Measurements from ENCODE around the gene HSP90B1. TPM values are rescaled to one million over a fixed set of nuclear protein-coding genes. Genes with fewer than 3 reads are reported as not detected.

The HSP90B1 gene
- total RNA-seq, 3 donors from 2014 or later (not counting 1 experiment from before 2014, with no cell fraction given): 282 to 390 (median 389) TPM

DNA sequence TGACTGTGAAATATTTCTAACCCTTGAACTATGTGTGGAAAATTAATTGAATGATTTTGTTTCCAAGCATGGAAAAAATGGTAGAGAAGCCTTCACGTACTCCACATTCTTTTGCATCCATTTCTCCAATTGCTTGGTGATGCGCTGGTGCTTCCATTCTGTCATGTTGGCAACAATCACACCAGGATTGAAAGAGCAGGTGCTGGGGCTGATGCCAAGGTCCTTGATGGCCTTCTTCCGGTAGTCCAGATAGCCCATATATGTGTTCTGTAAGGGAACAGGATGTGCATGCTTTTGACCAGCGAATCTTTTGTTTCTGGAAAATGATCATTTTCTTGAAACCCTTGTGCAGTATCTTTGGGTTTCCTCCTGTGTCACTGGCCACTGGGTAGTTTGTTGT is 64.0 kb downstream of the HSP90B1 start:
- TF ChIP-seq, protein P1, sequence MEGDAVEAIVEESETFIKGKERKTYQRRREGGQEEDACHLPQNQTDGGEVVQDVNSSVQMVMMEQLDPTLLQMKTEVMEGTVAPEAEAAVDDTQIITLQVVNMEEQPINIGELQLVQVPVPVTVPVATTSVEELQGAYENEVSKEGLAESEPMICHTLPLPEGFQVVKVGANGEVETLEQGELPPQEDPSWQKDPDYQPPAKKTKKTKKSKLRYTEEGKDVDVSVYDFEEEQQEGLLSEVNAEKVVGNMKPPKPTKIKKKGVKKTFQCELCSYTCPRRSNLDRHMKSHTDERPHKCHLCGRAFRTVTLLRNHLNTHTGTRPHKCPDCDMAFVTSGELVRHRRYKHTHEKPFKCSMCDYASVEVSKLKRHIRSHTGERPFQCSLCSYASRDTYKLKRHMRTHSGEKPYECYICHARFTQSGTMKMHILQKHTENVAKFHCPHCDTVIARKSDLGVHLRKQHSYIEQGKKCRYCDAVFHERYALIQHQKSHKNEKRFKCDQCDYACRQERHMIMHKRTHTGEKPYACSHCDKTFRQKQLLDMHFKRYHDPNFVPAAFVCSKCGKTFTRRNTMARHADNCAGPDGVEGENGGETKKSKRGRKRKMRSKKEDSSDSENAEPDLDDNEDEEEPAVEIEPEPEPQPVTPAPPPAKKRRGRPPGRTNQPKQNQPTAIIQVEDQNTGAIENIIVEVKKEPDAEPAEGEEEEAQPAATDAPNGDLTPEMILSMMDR (IDR thresholded peaks at IDR 0.05): no peak
- H3K27me3 Mint-ChIP-seq (ENCODE audit: low read depth in 2 of 2): peaks cover 3% of the 10 kb centered on the region in 2 donors
- H3K4me3 Mint-ChIP-seq: no peak overlapping the region
- DNase-seq: no peak
- Histone ChIP-seq H3K27ac (ENCODE audit: low read length) (no peak overlapping the region), H3K9me3 (ENCODE audit: control insufficient read depth, insufficient read depth, low read length) (no peaks in the 10 kb centered on the region), H3K4me1 (ENCODE audit: control insufficient read depth, insufficient read depth, low read length) (no peaks in the 10 kb centered on the region), H3K36me3 (ENCODE audit: control insufficient read depth, insufficient read depth, low read length) (peaks cover 3% of the 10 kb centered on the region), H3K27me3 (ENCODE audit: control insufficient read depth, insufficient read depth, low read length) (no peaks in the 10 kb centered on the region), H3K4me3 (ENCODE audit: low read length) (no peak overlapping the region)
- 99% methylated on average over 4 of the region's 4 CpGs for WGBS (ENCODE audit: insufficient coverage)
- no peak overlapping the region for H3K27ac Mint-ChIP-seq
- H3K9me3 Mint-ChIP-seq: no peaks in the 10 kb centered on the region
- ATAC-seq: no peak
- H3K36me3 Mint-ChIP-seq: no peaks in the 10 kb centered on the region
- intact Hi-C loops (cut with micrococcal nuclease): no loop called here
- H3K4me1 Mint-ChIP-seq: no peaks in the 10 kb centered on the region

DNA sequence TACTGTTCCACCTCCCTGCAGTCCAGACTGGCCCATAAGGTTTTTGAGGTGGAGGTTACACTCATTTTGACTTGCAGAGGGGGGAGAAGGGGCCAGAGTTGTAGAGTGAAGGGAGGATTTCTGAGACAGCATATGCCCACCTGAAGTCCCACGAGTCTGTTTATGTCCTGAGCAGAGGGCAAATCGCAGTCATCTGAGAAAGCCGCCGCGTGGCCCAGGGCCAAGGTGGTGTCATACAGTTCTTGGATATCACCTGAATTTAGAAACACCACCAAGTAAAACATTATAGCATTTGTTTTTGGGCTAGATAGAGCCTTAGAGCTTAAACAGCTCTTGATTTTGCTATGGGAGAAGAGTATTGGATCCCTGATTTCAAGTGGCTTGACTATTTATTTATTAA is 66.4 kb downstream of the HSP90B1 start:
- no peak overlapping the region for H3K27ac ChIP-seq (ENCODE audit: low read length)
- TF ChIP-seq, protein P1 (IDR thresholded peaks at IDR 0.05): no peak
- intact Hi-C loops (cut with micrococcal nuclease): no loop called here
- H3K4me3 ChIP-seq (ENCODE audit: low read length): no peak overlapping the region
- WGBS (ENCODE audit: insufficient coverage): 98% methylated on average over 5 of the region's 5 CpGs
- no peaks in the 10 kb centered on the region for H3K4me1 ChIP-seq (ENCODE audit: control insufficient read depth, insufficient read depth, low read length)
- ATAC-seq (no peak), DNase-seq (no peak)
- H3K27me3 ChIP-seq (ENCODE audit: control insufficient read depth, insufficient read depth, low read length): no peaks in the 10 kb centered on the region
- H3K27ac Mint-ChIP-seq: no peak overlapping the region
- no peaks in the 10 kb centered on the region for H3K36me3 Mint-ChIP-seq
- no peak overlapping the region for H3K4me3 Mint-ChIP-seq
- peaks cover 15 to 24% of the 10 kb centered on the region in 2 donors for H3K27me3 Mint-ChIP-seq (ENCODE audit: low read depth in 2 of 2)
- H3K9me3 Mint-ChIP-seq: no peaks in the 10 kb centered on the region
- H3K9me3 ChIP-seq (ENCODE audit: control insufficient read depth, insufficient read depth, low read length): no peaks in the 10 kb centered on the region
- no peaks in the 10 kb centered on the region for H3K4me1 Mint-ChIP-seq
- H3K36me3 ChIP-seq (ENCODE audit: control insufficient read depth, insufficient read depth, low read length): no peaks in the 10 kb centered on the region

DNA sequence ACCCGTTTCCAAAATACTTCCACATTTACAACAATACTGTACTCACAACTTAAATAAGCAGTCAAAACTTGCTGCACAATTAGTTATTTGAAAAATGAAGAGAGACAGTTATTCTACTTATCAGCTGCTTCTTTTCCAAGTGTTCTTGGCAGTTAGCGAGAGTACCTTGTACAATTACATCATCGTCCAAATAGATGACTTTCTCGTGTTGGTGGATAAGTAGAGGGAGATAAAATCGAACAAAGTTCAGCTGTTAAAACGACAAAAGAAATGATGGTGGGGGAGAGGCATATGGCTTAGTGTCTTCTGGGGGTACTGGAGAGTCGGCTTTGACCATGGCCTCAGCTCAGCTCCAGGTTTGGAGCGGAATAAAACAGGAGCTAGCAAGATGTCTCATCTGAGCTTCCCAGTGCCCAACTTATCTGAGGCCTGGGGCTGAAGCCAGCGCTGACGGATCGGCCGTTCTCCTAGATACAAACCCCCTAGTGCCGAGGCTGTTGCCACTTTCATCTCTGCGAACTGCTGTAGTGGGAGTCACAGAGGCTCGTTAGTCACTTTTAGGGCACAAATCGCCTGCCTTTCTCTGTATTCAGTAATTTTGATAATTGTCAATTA is 67.2 kb downstream of the HSP90B1 start:
- peaks cover 15 to 24% of the 10 kb centered on the region in 2 donors for H3K27me3 Mint-ChIP-seq (ENCODE audit: low read depth in 2 of 2)
- WGBS (ENCODE audit: insufficient coverage): 91% methylated on average over 15 of the region's 16 CpGs

More for the DNA sequence above, 67.2 kb downstream of the HSP90B1 start:
- Histone ChIP-seq H3K9me3 (ENCODE audit: control insufficient read depth, insufficient read depth, low read length) (no peaks in the 10 kb centered on the region), H3K4me1 (ENCODE audit: control insufficient read depth, insufficient read depth, low read length) (no peaks in the 10 kb centered on the region), H3K27me3 (ENCODE audit: control insufficient read depth, insufficient read depth, low read length) (no peaks in the 10 kb centered on the region), H3K4me3 (ENCODE audit: low read length) (no peak overlapping the region), H3K36me3 (ENCODE audit: control insufficient read depth, insufficient read depth, low read length) (no peaks in the 10 kb centered on the region), H3K27ac (ENCODE audit: low read length) (no peak overlapping the region)
- DNase-seq: no peak
- ATAC-seq: no peak
- H3K9me3 Mint-ChIP-seq: no peaks in the 10 kb centered on the region
- no peaks in the 10 kb centered on the region for H3K36me3 Mint-ChIP-seq
- no peak overlapping the region for H3K4me3 Mint-ChIP-seq
- H3K4me1 Mint-ChIP-seq: no peaks in the 10 kb centered on the region
- H3K27ac Mint-ChIP-seq: no peak overlapping the region
- intact Hi-C loops (cut with micrococcal nuclease): no loop called here
- TF ChIP-seq, protein P1 (IDR thresholded peaks at IDR 0.05): no peak

Other genes starting within 250 kb of the HSP90B1 start
- gene NT5DC3, start 89.2 kb upstream of the HSP90B1 start, total RNA-seq: 1 to 10 TPM; 1.1 to 2.1 (median 1.4) TPM
- gene TDG, start 35.5 kb downstream of the HSP90B1 start, total RNA-seq: 10 to 100 TPM; 28.2 to 28.7 (median 28.7) TPM
- gene GLT8D2, start 119.8 kb downstream of the HSP90B1 start, total RNA-seq: under 1 TPM; 0.19 to 0.48 (median 0.32) TPM
- 10 to 100 TPM; 20.3 to 24.4 (median 23.8) TPM for gene HCFC2, start 134.1 kb downstream of the HSP90B1 start, total RNA-seq
- gene NFYB, start 207.8 kb downstream of the HSP90B1 start, total RNA-seq: 10 to 100 TPM; 13.3 to 17.4 (median 13.6) TPM